ENCODE measurements around the gene LUC7L.
"Not testable (repeated sequence)": the region's sequence is repeated elsewhere in the genome, so short reads cannot be mapped to it uniquely, and the experiment has no call there.

The LUC7L gene

GRCh38 chr16:172374-172941 is 56.8 kb downstream of the LUC7L start, which contains the start of gene HBA2:
TSS of gene HBA2 (plus strand) at chr16:172876. CDS start at chr16:172913, 37 bp downstream.
- peak within 1 kb of the TSS; percentile 32 for H3K4me3 Mint-ChIP-seq
- ATAC-seq (replicated peaks; ENCODE audit: extremely low read depth, poor library complexity, severe bottlenecking) = peak; percentile 26
- H3K27ac Mint-ChIP-seq (ENCODE audit: low read depth) = not testable (repeated sequence)

GRCh38 chr16:170788-171187 is 58.5 kb downstream of the LUC7L start:
- Mint-ChIP-seq H3K27me3 (peaks cover 85% of the 10 kb centered on the region), H3K4me3 (no peak overlapping the region), H3K36me3 (ENCODE audit: insufficient read depth) (peaks cover 4% of the 10 kb centered on the region), H3K27ac (ENCODE audit: low read depth) (no peak overlapping the region), H3K9me3 (no peaks in the 10 kb centered on the region), H3K4me1 (no peaks in the 10 kb centered on the region)
- no peak for ATAC-seq (replicated peaks; ENCODE audit: extremely low read depth, poor library complexity, severe bottlenecking)
- no peak for DNase-seq (ENCODE audit: low spot score in 2 of 2)

More at GRCh38 chr16:172374-172941, 56.8 kb downstream of the LUC7L start, which contains the start of gene HBA2:
- H3K4me1 Mint-ChIP-seq; H3K9me3 Mint-ChIP-seq; H3K36me3 Mint-ChIP-seq (ENCODE audit: insufficient read depth); DNase-seq (ENCODE audit: low spot score in 2 of 2): not testable (repeated sequence)
- peaks cover 79% of the 10 kb centered on the region for H3K27me3 Mint-ChIP-seq

GRCh38 chr16:170088-170507 is 59.2 kb downstream of the LUC7L start:
- ATAC-seq (replicated peaks; ENCODE audit: extremely low read depth, poor library complexity, severe bottlenecking); DNase-seq (ENCODE audit: low spot score in 2 of 2); H3K4me1 Mint-ChIP-seq; H3K9me3 Mint-ChIP-seq; H3K4me3 Mint-ChIP-seq; H3K36me3 Mint-ChIP-seq (ENCODE audit: insufficient read depth); H3K27ac Mint-ChIP-seq (ENCODE audit: low read depth): not testable (repeated sequence)
- H3K27me3 Mint-ChIP-seq = peaks cover 78% of the 10 kb centered on the region

DNA sequence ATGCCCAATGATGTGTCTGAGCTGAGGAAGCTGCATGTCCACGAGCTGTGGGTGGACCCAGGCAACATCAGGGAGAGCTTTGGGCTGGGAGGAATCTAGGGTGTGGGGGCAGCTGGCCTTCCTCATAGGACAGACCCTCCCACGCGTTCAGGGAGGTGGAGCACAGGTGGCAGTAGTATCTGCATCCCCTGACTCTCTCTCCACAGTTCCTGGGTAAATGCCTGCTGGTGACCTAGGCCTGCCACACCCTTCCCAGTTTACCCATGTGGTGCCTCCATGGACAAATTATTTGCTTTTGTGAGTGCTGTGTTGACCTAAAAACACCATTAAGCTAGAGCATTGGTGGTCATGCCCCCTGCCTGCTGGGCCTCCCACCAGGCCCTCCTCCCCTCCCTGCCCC is 60.2 kb downstream of the LUC7L start:
- H3K9me3 Mint-ChIP-seq = no peaks in the 10 kb centered on the region
- no peaks in the 10 kb centered on the region for H3K4me1 Mint-ChIP-seq
- H3K4me3 Mint-ChIP-seq = no peak overlapping the region
- ATAC-seq (replicated peaks; ENCODE audit: extremely low read depth, poor library complexity, severe bottlenecking) = no peak
- no peak overlapping the region for H3K27ac Mint-ChIP-seq (ENCODE audit: low read depth)
- peaks cover 4% of the 10 kb centered on the region for H3K36me3 Mint-ChIP-seq (ENCODE audit: insufficient read depth)
- peaks cover 67% of the 10 kb centered on the region for H3K27me3 Mint-ChIP-seq
- no peak for DNase-seq (ENCODE audit: low spot score in 2 of 2)

DNA sequence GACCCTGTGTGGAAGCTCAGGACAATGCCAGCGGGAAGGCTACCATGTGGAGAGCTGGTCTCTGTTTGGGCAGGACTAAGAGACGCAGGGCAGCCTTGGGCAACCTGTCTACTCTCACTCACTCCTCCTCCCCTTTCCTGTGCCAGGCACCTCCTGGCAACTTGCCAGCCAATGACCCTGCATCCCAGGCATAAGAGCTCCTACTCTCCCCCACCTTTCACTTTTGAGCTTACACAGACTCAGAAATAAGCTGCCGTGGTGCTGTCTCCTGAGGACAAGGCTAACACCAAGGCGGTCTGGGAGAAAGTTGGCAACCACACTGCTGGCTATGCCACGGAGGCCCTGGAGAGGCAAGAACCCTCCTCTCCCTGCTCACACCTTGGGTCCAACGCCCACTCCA is 60.8 kb downstream of the LUC7L start:
- no peaks in the 10 kb centered on the region for H3K4me1 Mint-ChIP-seq
- no peaks in the 10 kb centered on the region for H3K9me3 Mint-ChIP-seq
- DNase-seq (ENCODE audit: low spot score in 2 of 2) (no peak), ATAC-seq (replicated peaks; ENCODE audit: extremely low read depth, poor library complexity, severe bottlenecking) (no peak)
- H3K27ac Mint-ChIP-seq (ENCODE audit: low read depth) = no peak overlapping the region
- H3K27me3 Mint-ChIP-seq = peaks cover 62% of the 10 kb centered on the region
- H3K4me3 Mint-ChIP-seq = no peak overlapping the region
- H3K36me3 Mint-ChIP-seq (ENCODE audit: insufficient read depth) = peaks cover 4% of the 10 kb centered on the region

DNA sequence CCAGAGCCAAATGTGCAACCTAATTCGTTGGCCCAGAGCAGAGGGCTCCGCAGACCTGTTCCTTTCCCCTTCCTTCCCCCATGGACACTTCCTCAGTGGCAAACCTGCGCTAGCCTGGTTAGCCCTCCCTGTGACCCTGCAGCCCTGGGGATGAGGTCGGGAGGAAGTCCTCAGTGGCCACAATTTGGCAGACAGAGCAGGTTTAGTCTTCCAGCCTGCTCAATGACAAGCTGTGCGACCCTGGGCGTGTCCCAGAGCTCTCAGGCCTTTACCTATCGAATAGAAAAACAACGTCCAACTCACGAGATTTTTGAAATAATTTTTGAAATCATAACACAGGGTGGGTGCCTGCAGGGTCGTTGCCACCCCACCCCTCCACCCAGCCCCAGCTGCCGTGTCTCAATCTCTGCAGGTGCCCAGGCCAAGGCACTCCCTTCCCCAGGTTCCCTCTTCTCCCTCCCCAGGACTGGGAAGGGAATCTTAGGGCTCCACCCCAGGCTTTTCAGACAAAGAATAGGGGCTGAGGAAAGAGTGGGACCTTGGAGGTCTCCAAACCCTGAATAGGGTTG is 62.0 kb downstream of the LUC7L start:
- DNase-seq (ENCODE audit: low spot score in 2 of 2) (no peak), ATAC-seq (replicated peaks; ENCODE audit: extremely low read depth, poor library complexity, severe bottlenecking) (no peak)
- Mint-ChIP-seq H3K36me3 (ENCODE audit: insufficient read depth) (peaks cover 5% of the 10 kb centered on the region), H3K27ac (ENCODE audit: low read depth) (no peak overlapping the region), H3K4me1 (no peaks in the 10 kb centered on the region), H3K4me3 (peak overlapping the region; percentile 57), H3K27me3 (peaks cover 63% of the 10 kb centered on the region), H3K9me3 (no peaks in the 10 kb centered on the region)

DNA sequence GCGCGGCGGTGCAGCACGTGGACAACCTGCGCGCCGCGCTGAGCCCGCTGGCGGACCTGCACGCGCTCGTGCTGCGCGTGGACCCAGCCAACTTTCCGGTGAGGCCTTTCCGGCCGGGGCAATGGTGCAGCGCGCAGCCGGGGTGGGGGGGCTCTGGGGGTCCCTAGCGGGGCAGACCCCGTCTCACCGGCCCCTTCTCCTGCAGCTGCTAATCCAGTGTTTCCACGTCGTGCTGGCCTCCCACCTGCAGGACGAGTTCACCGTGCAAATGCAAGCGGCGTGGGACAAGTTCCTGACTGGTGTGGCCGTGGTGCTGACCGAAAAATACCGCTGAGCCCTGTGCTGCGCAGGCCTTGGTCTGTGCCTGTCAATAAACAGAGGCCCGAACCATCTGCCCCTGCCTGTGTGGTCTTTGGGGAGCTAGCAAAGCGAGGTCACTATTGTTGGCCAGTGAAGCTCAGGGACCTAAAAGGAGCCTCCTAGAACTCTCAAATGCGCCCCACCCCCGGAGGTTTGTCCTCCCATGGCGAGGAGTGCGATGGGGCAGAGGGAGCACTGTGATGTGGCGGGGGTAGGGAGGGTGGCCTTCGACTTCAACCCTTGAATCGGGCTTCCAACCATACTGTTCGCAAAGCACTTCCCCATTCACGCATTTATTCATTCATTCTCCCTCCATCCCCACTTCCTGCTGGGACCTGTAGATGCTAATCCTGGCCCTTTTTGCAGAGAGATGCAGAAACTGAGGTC is 62.7 kb downstream of the LUC7L start:
- no peaks in the 10 kb centered on the region for H3K4me1 Mint-ChIP-seq
- H3K27me3 Mint-ChIP-seq = peaks cover 63% of the 10 kb centered on the region
- H3K27ac Mint-ChIP-seq (ENCODE audit: low read depth) = no peak overlapping the region
- H3K36me3 Mint-ChIP-seq (ENCODE audit: insufficient read depth) = peaks cover 5% of the 10 kb centered on the region
- no peak for ATAC-seq (replicated peaks; ENCODE audit: extremely low read depth, poor library complexity, severe bottlenecking)
- H3K9me3 Mint-ChIP-seq = no peaks in the 10 kb centered on the region
- DNase-seq (ENCODE audit: low spot score in 2 of 2) = no peak
- H3K4me3 Mint-ChIP-seq = peak overlapping the region; percentile 57

DNA sequence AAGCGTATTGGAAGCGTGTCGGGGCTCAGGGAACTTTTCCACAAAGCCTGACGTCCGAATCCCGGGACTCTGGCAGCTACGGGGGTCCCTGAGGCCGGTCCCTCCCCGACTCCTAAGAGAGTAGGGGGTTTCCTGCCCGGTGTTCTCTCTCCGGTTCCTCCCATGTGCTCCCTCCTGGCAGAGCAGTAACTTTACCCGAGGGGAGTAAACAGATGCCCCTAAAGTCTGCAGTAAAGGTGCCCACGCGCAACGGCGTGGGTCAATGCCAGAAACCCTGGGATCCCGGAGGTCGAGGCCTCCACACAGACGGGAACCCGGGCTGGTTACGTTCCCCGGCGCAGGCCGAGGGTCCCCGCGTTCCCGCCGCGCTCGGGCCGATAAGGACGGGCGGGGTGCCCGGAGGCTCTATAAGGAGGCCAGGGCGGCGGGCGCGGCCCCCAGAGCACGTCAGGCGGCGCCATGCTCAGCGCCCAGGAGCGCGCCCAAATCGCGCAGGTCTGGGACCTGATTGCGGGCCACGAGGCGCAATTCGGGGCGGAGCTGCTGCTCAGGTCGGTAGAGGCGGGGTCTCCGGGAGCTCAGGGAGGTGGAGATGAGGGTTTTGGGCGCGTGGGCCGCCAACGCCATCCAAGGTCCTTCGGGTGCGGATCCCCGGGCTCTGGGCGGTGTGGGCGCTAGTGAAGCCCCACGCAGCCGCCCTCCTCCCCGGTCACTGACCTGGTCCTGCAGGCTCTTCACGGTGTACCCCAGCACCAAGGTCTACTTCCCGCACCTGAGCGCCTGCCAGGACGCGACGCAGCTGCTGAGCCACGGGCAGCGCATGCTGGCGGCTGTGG is 63.5 kb downstream of the LUC7L start, which contains the start of gene HBM:
Gene HBM, plus strand, starts transcription at position 440 of the 836 bp plus-strand sequence. Its CDS starts 20 bp downstream, at position 460.
- Mint-ChIP-seq H3K27ac (ENCODE audit: low read depth) (no peak within 1 kb of the TSS), H3K4me1 (no peaks in the 10 kb centered on the region), H3K27me3 (peaks cover 62% of the 10 kb centered on the region), H3K36me3 (ENCODE audit: insufficient read depth) (peaks cover 5% of the 10 kb centered on the region), H3K9me3 (no peaks in the 10 kb centered on the region), H3K4me3 (peak within 1 kb of the TSS; percentile 57)
- ATAC-seq (replicated peaks; ENCODE audit: extremely low read depth, poor library complexity, severe bottlenecking) (no peak), DNase-seq (ENCODE audit: low spot score in 2 of 2) (no peak)

DNA sequence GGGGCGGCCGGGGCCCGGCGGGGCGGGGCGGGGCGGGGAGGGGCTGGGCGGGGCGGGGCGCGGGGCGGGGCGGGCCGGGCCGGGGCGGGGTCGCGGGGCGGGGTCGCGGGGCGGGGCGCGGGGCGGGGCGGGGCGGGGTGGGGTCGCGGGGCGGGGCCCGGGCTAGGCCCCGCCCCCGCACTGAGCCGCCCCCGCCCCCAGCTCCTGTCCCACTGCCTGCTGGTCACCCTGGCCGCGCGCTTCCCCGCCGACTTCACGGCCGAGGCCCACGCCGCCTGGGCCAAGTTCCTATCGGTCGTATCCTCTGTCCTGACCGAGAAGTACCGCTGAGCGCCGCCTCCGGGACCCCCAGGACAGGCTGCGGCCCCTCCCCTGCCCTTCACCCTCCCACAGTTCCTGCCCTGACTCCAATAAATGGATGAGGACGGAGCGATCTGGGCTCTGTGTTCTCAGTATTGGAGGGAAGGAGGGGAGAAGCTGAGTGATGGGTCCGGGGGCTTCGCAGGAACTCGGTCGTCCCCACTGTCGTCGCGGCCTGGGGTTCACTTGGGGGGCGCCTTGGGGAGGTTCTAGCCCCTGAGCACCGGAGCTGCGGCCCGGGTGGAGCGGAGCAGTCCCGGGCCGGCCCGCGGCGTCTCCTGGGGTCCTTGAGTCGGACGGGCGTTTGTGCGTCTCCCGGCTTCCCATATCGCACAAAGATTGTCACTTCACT is 64.3 kb downstream of the LUC7L start:
- no peaks in the 10 kb centered on the region for H3K9me3 Mint-ChIP-seq
- ATAC-seq (replicated peaks; ENCODE audit: extremely low read depth, poor library complexity, severe bottlenecking) (no peak), DNase-seq (ENCODE audit: low spot score in 2 of 2) (no peak)
- peak overlapping the region; percentile 52 for H3K4me3 Mint-ChIP-seq
- H3K36me3 Mint-ChIP-seq (ENCODE audit: insufficient read depth) = peaks cover 5% of the 10 kb centered on the region
- H3K27me3 Mint-ChIP-seq = peaks cover 55% of the 10 kb centered on the region
- no peaks in the 10 kb centered on the region for H3K4me1 Mint-ChIP-seq
- no peak overlapping the region for H3K27ac Mint-ChIP-seq (ENCODE audit: low read depth)

- not testable (repeated sequence) for ATAC-seq (replicated peaks; ENCODE audit: extremely low read depth, poor library complexity, severe bottlenecking); H3K36me3 Mint-ChIP-seq (ENCODE audit: insufficient read depth); H3K9me3 Mint-ChIP-seq; H3K4me3 Mint-ChIP-seq; H3K27ac Mint-ChIP-seq (ENCODE audit: low read depth); DNase-seq (ENCODE audit: low spot score in 2 of 2); H3K4me1 Mint-ChIP-seq
- H3K27me3 Mint-ChIP-seq = peaks cover 55% of the 10 kb centered on the region
Measured at GRCh38 chr16:164134-164823, 65.0 kb downstream of the LUC7L start.

- peaks cover 55% of the 10 kb centered on the region for H3K27me3 Mint-ChIP-seq
- H3K9me3 Mint-ChIP-seq; H3K27ac Mint-ChIP-seq (ENCODE audit: low read depth); DNase-seq (ENCODE audit: low spot score in 2 of 2); H3K36me3 Mint-ChIP-seq (ENCODE audit: insufficient read depth); H3K4me3 Mint-ChIP-seq; H3K4me1 Mint-ChIP-seq; ATAC-seq (replicated peaks; ENCODE audit: extremely low read depth, poor library complexity, severe bottlenecking): not testable (repeated sequence)
Measured at GRCh38 chr16:163696-164095, 65.6 kb downstream of the LUC7L start.
